ENCODE measurements around the gene ARMH1. TPM values are rescaled to one million over a fixed set of nuclear protein-coding genes. Genes with fewer than 3 reads are reported as not detected.

ARMH1 gene
- total RNA-seq = 1.3 and 5.0 TPM in 2 replicates

GRCh38 chr1:44674113-44675000 lies at the start of gene ARMH1, which contains the start of gene TMEM53:
TSS of gene ARMH1 (plus strand) at chr1:44674714. CDS start at chr1:44689698, 14,984 bp downstream.
TSS of gene TMEM53 (minus strand) at chr1:44674481. CDS start at chr1:44674391, 90 bp downstream.

GRCh38 chr1:44730741-44731512 lies 56.4 kb downstream of the ARMH1 start, which contains the start of gene RNU5D-1:
TSS of gene RNU5D-1 (minus strand) at chr1:44731170.

GRCh38 chr1:44739307-44740178 lies 65.0 kb downstream of the ARMH1 start, which contains the start of gene KIF2C:
TSS of gene KIF2C (plus strand) at chr1:44739837. CDS start at chr1:44739933, 96 bp downstream.

Other genes with a start within 250 kb of the ARMH1 start
- 6.3 and 8.6 TPM in 2 replicates for gene TMEM53, start 233 bp upstream of the ARMH1 start, total RNA-seq
- not detected in 2 replicates for gene RNU5D-1, start 56.5 kb downstream of the ARMH1 start, total RNA-seq
- gene KIF2C, start 65.1 kb downstream of the ARMH1 start, total RNA-seq = 2.2 and 52.5 TPM in 2 replicates
- 1,101 and 2,066 TPM in 2 replicates for gene RPS8, start 100.8 kb downstream of the ARMH1 start, total RNA-seq
- gene BEST4, start 113.5 kb downstream of the ARMH1 start, total RNA-seq = 0.33 TPM in 1 of 2 replicates, not detected in the other
- 14.4 and 32.7 TPM in 2 replicates for gene PLK3, start 125.7 kb downstream of the ARMH1 start, total RNA-seq
- gene DYNLT4, start 132.6 kb downstream of the ARMH1 start, total RNA-seq = not detected in 2 replicates
- gene BTBD19, start 133.8 kb downstream of the ARMH1 start, total RNA-seq = 3.9 and 10.1 TPM in 2 replicates
- 0.33 and 0.73 TPM in 2 replicates for gene PTCH2, start 168.5 kb downstream of the ARMH1 start, total RNA-seq